GM19463 (cell line): ENCODE measurements around the gene KMT5C.

ENCODE experiments used
- ATAC-seq: cut with Tn5 transposase; IDR thresholded peaks from one replicate; pipeline ENCODE4 v1.9.1; 2021; ENCODE audit warnings: mild to moderate bottlenecking, moderate library complexity; ENCODE audit not compliant: unreplicated experiment

KMT5C gene

GRCh38 chr19:55339105-55339888 lies at the start of gene KMT5C:
Gene KMT5C (plus strand): TSS chr19:55339876. CDS start chr19:55341937, 2,061 bp downstream.
- ATAC-seq: peak; percentile 76

- no peak for ATAC-seq
These were observed 42.4 kb upstream of the KMT5C start for GRCh38 chr19:55297267-55297666.

GRCh38 chr19:55299991-55300390 lies 39.7 kb upstream of the KMT5C start:
- ATAC-seq: no peak

GRCh38 chr19:55300886-55301458 lies 38.7 kb upstream of the KMT5C start:
- no peak for ATAC-seq

GRCh38 chr19:55301459-55302317 lies 38.0 kb upstream of the KMT5C start:
- peak; percentile 79 for ATAC-seq

- ATAC-seq: no peak
These were observed 37.4 kb upstream of the KMT5C start for GRCh38 chr19:55302318-55302703.

GRCh38 chr19:55303477-55303876 lies 36.2 kb upstream of the KMT5C start:
- no peak for ATAC-seq

- ATAC-seq: no peak
These were observed 35.2 kb upstream of the KMT5C start for GRCh38 chr19:55304279-55304978.

- ATAC-seq: no peak
These were observed 34.7 kb upstream of the KMT5C start for GRCh38 chr19:55304980-55305379.

- no peak for ATAC-seq
These were observed 34.2 kb upstream of the KMT5C start for GRCh38 chr19:55305491-55305890.

- no peak for ATAC-seq
These were observed 33.6 kb upstream of the KMT5C start for GRCh38 chr19:55305983-55306562.

GRCh38 chr19:55306712-55307111 lies 33.0 kb upstream of the KMT5C start:
- no peak for ATAC-seq

GRCh38 chr19:55308281-55308680 lies 31.4 kb upstream of the KMT5C start:
- no peak for ATAC-seq

- ATAC-seq: no peak
These were observed 30.2 kb upstream of the KMT5C start for GRCh38 chr19:55309448-55309847.

GRCh38 chr19:55310498-55310897 lies 29.2 kb upstream of the KMT5C start:
- ATAC-seq: no peak

GRCh38 chr19:55311397-55311796 lies 28.3 kb upstream of the KMT5C start:
- ATAC-seq: no peak

GRCh38 chr19:55311797-55312196 lies 27.9 kb upstream of the KMT5C start:
- ATAC-seq: no peak

- ATAC-seq: no peak
These were observed 26.8 kb upstream of the KMT5C start for GRCh38 chr19:55312621-55313512.

- no peak for ATAC-seq
These were observed 25.3 kb upstream of the KMT5C start for GRCh38 chr19:55314396-55314795.
